NCI-H1105 treated with DMSO at 0.1 percent for 48 hours (cell line): ENCODE measurements around the gene FAAH.

Source experiments
- DNase-seq: peaks from one replicate; lab custom pipeline; 2025; lab: John Stamatoyannopoulos, UW

FAAH gene

DNA sequence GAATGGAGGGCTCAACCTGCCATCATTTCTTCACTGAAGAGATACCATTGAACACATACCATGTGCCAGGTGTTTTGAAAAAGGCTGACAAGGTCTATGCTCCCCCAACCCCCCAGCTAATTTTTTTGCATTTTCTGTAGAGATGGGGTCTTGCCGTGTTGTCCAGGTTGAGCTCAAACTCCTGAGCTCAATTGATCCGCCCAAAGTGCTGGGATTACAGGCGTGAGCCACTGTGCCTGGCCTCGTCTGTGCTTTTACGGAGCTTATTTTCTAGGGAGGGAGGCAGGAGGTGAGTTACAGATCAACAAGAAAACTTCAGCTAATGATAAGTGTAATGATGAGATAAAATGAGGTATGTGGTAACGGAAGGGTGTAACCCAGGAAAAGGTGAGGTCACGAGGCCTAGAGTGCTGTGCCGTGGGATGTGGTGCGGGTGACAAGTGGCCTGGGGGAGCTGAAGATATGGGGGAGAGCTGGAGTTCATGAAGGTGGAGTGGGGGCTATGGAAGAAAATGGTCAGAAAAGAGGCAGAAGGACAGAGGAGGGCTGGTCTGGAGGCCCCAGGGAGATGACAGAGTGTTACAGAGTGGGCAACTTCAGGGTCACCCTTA is 28.2 kb downstream of the FAAH start:
- DNase-seq = no peak

DNA sequence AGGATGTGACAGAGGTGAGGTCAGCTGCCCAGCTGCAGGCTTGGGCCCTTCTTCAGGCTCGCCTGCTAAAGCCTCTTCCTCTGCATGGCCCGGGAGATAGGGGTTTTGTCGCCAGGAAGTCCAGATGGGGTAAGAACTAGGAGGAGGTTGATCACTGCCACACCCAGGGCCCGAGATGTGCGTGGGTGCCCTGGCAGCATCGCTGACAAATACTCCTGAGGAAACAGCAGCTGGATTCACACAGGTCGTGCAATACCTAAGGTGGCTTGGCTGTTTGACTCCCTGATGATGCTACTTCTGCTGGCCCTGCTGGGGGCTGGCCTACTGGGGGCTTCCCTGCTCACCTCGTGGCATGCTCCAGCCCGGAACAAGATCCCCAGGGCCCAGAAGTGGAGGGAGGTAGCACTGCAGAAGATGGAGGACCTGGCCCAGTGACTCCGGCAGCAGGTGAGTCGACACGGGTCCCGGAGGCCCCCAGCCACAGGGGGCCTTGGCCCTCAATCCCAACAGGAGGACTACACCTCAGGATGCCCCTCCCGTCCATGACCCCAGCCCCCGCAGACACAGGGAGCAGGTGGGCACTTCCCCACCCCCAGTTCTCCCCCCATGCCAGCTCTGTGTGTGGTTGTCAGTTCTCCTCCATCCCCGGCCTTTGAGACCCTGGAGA is 29.6 kb downstream of the FAAH start:
- DNase-seq = no peak

- DNase-seq = no peak
Observed at GRCh38 chr1:46424730-46425129, 30.6 kb downstream of the FAAH start.

- no peak for DNase-seq
Observed at GRCh38 chr1:46425726-46426125, 31.6 kb downstream of the FAAH start.

- DNase-seq = no peak
Observed at GRCh38 chr1:46427541-46427940, 33.4 kb downstream of the FAAH start.

DNA sequence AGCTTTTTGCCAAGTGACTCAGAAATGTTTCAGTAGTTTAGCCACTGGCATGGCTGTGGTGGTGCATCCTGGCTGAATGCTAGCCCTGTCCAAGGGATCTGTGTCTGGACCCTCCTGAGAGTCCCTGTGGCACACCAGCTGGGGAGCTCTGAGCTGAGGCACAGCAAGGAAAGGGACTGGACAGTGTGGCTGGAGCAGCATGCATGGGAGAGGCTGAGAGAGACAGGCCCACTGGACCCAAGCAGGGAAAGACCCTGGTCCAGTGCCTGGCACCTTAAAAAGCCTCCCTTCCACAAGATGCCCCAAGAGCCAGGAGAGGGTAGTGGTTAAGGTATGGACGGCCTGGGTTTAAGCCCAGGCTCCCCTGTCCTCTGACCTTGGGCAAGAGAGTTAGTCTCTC is 35.3 kb downstream of the FAAH start:
- DNase-seq = no peak

- no peak for DNase-seq
Observed at GRCh38 chr1:46431695-46432094, 37.6 kb downstream of the FAAH start.

DNA sequence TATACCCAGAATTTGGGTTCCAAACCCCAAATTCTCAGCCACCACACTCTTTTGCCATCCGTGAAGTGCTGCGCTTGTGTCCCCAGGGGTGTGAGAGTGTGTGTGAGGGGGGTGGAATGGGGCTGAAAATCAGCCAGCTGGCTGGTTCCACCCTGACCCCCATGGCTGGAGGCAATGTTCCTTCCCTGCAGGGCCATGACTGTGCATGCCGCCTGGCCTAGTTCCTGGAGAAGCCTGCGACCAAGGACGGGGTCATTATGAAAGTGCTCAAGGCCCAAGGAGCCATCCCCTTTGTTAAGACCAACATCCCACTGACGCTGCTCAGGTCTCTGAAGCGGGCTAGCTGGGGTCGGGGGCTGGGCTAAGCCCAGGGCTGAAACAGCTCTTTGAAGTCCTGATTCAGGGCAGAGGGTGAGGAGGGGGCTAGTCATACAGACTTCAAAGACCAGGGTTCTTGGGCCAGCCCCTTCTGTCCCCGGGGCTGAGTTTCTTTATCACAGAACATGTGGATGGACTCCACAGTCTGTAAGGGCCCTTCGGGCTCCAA is 38.7 kb downstream of the FAAH start:
- no peak for DNase-seq

DNA sequence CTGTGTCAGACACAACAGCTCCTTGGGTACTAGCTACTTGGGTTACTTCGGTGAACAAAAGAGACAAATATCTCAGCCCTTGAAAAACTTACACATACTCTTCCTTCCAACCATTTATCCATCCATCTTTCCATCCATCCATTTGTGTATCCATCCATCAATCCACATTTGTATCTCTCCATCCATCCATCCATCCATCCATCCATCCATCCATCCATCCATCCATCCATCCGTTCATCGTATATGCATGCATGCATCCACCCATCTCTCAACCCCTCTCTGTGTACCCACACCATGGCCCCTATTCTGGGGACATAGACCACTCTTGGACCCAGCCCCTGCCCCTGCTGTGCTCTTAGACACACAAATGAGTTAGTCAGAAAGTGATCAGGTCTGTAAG is 40.2 kb downstream of the FAAH start:
- no peak for DNase-seq

DNA sequence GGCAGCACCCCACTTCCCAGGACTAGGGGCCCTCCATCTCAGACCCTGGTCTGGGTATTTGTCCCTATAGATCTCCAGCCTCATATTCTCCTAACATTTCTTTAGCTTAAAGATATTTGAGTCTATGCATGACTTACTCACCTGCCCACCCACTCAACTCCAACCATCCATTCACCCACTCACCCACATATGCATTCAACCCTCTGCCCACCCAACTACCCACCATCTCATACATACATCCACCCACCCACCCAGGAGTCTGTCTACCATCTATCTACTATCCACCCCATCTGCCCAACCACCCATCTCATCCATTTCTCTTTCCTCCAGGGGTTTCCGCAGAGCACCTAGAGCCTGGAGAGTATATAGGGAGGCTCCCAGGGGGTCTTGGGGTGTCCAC is 42.7 kb downstream of the FAAH start:
- no peak for DNase-seq

GRCh38 chr1:46437723-46438122 is 43.6 kb downstream of the FAAH start:
- DNase-seq = no peak

- DNase-seq = no peak
Observed at GRCh38 chr1:46438346-46438745, 44.2 kb downstream of the FAAH start.

DNA sequence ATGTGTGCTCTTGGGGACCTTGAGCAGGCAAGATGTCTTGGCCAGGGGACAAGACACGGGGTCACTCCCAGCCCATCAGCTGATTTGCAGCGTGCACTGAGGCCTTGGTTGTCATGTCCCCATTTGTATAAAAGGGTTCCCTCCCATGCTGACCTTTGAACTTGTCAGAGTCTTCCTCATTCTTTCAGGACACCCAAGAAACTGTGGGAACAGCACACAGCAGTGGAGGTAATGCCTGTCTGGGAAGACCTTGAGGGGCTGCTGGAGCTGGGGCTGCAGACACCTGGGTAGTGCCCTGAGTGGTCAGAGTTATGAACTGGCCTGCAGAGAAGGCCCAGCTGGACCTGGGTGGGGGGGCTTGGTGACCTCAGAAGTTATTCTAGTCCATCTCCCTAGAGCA is 46.4 kb downstream of the FAAH start:
- DNase-seq = no peak

GRCh38 chr1:46442317-46443161 is 48.4 kb downstream of the FAAH start:
- DNase-seq = peak; percentile 24

DNA sequence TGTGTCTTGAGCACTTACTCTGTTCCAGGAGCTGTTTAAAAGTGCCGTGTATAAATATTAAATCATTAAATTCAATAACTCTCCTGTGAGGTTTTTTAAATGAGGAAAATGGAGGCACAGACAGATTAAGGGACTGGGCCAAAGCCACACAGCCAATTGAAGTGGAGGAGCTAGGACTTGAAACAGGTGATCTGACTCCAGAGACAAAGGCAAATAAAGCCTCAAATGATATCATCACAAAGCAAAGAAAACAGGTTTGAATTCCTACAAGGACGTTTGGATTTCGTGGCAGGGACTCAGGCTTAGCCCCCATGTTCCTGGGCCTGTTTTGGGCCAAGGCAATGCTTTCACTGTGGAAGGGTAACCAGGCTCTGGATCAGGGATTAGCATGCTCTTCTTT is 50.3 kb downstream of the FAAH start:
- DNase-seq = no peak

- no peak for DNase-seq
Observed at GRCh38 chr1:46445773-46446256, 51.7 kb downstream of the FAAH start.

DNA sequence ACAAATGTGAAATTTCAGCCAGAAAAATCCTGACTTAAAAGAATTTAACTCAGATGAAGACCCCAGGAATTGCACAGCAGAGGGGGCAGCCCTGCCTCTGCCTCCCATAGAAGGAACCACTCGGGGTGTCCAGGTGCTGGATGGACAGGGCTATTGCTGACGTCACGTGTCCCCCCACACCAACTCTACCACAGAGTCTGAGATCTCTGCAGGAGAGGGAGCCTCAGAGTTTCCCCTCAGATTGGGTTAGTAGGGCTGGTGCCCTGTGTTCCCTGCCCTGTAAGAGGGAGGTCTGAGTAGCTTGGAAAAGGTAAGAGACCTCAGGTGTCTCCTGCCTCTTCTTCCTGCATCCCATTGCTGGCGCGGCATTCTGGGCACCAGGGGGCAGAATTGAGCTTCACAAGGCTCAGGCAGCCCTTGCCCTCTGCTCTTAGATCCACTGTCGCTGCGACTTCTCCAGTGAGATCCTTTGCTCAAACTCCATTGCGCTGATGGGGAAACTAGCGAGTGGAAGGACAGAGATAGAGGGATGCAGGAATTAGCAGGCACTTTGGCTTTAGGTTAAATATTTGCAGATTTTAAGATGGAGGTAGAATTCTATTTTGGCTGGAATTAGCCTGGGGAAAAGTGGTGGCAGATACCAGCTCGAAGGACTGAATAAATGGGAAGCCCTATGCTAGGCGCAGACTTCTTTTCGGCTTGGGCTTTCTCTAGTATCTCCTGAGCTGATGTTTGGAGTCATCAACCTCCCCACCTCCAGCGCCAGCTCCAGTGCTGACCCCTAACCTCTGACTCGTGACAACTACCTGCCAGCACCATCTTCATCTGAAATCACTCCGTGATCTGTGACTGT is 52.8 kb downstream of the FAAH start:
- DNase-seq = peak; percentile 72

DNA sequence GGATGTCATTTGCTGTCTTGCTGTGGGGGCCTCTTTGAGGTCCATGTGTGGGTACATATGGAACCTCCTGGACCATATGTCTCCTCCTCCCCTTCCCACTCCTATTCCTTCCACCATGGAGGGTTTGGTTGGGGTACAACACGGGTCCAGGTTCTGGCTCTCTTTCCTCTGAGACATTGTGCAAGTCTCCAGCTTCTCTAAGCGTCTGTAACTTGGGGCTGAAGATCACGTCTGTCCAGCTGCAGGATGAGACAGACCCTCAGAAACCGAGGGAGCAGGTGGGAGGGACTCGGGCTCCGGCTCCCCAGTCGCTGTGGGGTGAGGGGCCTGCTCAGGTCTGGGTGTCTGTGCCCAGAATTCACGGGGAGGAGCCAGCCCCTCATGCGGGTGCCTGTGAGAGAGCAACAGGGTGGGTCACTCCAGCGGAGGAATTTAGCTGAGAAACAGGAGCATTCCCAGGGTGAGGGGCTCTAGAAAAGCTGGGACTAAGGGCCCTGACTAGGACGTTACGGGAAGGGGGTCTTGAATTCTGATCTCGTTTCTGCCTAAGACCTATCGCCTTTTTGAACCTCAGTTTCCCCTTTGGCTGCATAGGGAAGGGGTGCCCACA is 53.5 kb downstream of the FAAH start:
- DNase-seq = no peak

- no peak for DNase-seq
Observed at GRCh38 chr1:46448109-46448911, 54.2 kb downstream of the FAAH start.
